HG03135 (cell line): ENCODE data around the gene HM13.
A peak's percentile ranks its signal among the peaks of the same experiment; 100 is the strongest.
"Not testable (repeated sequence)": the region's sequence is repeated elsewhere in the genome, so short reads cannot be mapped to it uniquely, and the experiment has no call there.

Experiments used
- ATAC-seq: cut with Tn5 transposase; IDR thresholded peaks from one replicate; pipeline ENCODE4 v1.9.1; 2021; ENCODE audit warnings: mild to moderate bottlenecking, moderate library complexity; ENCODE audit not compliant: unreplicated experiment

Gene HM13, protein sequence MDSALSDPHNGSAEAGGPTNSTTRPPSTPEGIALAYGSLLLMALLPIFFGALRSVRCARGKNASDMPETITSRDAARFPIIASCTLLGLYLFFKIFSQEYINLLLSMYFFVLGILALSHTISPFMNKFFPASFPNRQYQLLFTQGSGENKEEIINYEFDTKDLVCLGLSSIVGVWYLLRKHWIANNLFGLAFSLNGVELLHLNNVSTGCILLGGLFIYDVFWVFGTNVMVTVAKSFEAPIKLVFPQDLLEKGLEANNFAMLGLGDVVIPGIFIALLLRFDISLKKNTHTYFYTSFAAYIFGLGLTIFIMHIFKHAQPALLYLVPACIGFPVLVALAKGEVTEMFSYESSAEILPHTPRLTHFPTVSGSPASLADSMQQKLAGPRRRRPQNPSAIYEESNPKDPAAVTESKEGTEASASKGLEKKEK

DNA sequence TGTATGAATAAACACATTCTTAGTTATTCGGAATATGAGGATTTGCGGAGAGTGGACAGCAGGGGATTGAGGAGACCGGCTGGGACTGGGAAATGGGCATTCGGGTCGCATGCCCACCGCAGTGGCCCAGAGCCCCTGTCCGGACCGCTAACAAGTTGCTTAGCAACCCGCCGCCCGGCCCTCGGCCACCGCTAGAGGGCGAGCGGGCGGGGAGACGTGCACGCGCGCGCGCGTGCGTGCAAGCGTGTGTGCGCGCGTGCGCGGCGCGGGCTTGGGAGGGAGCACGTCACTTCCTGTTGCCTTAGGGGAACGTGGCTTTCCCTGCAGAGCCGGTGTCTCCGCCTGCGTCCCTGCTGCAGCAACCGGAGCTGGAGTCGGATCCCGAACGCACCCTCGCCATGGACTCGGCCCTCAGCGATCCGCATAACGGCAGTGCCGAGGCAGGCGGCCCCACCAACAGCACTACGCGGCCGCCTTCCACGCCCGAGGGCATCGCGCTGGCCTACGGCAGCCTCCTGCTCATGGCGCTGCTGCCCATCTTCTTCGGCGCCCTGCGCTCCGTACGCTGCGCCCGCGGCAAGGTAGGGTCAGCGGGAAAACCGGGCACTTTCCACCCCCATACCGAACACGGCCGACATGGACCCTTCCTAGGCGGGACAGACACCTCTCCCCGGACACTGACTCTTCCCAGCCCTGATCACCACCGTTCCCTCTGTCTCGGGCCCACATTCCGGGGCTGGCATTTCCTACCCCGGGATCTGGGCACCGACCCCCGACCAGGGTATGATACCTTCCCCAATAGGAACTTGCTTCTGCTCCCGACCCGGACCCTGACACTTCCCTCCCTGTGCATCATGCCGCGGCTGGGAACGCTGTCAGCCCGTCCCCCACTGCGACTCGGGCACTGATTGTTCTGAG, at the start of gene HM13:
Gene HM13 (plus strand): TSS at position 289 of the 918 bp plus-strand sequence. CDS start 110 bp downstream, at position 399.
- ATAC-seq: peak; percentile 85

DNA sequence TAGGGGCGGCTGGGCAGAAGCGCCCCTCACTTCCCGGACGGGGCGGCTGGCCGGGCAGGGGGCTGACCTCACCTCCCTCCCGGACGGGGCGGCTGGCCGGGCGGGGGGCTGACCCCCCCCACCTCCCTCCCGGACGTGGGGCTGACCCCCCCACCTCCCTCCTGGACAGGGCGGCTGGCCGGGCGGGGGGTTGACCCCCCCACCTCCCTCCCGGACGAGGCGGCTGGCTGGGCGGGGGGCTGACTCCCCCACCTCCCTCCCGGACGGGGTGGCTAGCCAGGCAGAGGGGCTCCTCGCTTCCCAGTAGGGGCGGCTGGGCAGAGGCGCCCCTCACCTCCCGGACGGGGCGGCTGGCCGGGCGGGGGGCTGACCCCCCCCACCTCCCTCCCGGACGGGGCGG, 43.3 kb upstream of the HM13 start:
- ATAC-seq: not testable (repeated sequence)

DNA sequence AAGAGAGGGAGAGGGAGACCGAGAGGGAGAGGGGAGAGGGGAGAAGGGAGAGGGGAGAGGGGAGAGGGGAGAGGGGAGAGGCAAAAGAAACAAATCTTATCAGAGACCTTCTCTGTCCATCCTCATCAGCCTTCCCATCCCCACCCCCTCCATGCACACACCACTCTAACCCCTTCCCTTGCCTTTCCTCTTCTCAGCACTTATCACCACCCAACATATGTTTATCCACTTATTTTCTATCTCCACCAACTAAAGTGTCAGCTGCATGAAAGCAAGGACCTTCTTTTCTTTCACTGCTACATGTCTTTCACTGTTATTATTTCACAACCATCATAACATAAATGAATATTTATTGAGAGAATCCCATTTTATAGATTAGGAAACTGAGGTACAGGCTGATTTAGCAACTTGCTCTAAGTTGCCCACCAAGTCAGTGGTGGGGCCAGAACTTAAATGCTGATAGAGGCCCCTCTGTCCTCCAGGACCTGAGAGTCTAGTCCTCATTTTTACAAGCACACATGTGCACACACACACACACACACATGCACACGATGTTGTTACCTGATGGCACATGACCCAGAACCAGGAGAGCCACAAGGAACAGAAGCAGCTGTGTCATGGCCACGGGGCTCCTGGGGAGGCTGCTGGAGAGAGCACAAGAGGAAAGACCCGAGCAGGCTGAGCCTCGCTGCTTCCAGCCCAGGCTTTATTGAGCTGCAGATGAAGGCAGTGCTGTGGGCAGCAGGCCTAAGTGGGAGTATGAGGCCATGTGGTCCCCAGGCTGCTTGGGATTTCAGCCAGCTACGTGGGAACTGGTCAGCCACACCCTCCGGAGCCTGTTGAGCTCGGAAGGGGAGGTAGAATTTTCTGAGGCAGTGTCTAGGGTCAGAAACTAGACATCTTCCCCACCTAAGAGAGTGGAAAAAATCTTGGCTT, 41.6 kb upstream of the HM13 start:
- ATAC-seq: no peak

DNA sequence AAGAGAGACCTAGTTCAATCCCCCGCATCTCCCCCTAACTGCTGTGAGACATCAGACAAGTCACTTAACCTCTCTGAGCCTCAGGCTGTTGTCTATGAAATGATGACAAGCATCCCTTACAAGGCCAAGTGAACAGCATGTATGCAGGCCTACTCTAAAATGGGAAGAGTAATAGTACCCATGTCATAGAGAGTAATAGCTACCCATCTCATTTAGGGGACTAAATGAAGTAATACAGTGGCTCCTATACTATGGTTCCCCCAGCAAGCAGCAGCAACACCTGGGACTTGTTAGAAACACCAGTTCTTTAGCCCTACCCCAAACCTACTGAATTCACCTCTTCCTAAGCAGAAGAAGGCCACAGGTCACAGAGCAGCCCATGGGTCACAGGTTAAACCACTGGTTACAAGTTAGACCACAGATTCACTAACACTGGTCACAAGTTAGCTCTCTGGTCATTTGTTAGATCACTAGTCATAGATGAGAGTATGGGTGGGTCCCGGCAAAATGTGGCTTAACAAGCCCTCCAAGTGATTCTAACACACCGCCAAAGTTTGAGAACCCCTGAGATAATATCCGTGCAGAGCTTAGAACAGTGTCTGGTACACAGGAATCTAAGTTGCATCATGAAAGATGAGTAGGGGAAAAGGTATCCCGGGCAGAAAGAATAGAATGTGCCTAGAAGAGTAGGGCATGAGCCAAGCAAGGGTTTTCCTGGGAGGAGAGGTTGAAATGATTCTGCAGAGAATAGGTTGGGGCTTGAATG, 40.7 kb upstream of the HM13 start:
- no peak for ATAC-seq

DNA sequence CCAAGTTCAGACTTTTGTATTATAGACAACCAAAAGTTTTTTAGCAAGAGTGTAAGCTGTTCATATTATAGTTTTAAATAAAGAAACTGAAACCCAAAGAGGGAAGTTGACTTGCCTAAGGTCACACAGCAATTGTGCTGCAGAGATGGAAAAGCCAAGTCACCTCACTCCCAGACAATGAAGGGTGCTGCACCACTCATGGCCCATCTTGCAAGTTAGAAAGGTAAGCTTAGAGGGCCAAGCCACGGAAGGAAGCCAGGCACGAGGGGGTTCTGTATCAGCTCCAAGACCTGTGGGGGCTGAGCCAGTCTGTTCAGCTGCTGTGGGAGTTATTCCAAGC, 40.2 kb upstream of the HM13 start:
- ATAC-seq: no peak

DNA sequence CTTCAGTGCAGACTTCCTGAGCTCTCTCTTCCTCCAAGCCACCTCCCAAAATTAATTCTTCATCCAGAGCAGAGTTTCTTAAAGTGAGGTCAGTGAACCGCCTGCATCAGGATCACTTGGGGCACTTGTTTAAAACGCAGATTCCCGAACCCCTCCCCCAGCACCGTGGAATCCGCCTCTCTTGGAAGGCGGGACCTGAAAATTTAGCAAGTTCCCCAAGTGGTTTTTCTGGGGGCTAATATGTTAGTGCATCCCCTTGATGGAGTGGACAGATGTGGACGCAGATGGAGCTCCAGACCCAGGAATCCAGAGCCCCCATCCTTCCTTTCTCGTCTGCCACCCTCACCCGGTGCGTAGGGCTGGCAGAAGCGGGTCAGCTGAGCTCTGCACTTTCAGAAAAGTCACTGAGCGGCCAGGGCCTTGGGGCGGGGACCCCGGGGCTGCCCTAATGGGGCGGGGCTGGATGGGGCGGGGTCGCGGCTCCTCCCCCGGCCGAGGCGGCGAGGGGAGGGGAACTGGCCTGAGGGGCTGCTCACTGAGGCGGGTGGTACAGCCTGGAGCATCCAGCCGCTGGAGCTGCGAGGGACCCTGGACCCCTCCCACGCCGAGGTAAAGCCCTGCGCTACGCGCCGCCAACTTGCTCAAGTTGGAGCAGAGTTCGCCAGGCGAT, 39.3 kb upstream of the HM13 start, which contains the start of the genes DEFB124 and REM1:
Gene DEFB124 (minus strand): TSS at position 370 of the 670 bp plus-strand sequence. CDS start 2,114 bp downstream, outside the sequence.
Gene REM1 (plus strand): TSS at position 531 of the 670 bp plus-strand sequence. CDS start 1,158 bp downstream, outside the sequence.
- no peak for ATAC-seq

DNA sequence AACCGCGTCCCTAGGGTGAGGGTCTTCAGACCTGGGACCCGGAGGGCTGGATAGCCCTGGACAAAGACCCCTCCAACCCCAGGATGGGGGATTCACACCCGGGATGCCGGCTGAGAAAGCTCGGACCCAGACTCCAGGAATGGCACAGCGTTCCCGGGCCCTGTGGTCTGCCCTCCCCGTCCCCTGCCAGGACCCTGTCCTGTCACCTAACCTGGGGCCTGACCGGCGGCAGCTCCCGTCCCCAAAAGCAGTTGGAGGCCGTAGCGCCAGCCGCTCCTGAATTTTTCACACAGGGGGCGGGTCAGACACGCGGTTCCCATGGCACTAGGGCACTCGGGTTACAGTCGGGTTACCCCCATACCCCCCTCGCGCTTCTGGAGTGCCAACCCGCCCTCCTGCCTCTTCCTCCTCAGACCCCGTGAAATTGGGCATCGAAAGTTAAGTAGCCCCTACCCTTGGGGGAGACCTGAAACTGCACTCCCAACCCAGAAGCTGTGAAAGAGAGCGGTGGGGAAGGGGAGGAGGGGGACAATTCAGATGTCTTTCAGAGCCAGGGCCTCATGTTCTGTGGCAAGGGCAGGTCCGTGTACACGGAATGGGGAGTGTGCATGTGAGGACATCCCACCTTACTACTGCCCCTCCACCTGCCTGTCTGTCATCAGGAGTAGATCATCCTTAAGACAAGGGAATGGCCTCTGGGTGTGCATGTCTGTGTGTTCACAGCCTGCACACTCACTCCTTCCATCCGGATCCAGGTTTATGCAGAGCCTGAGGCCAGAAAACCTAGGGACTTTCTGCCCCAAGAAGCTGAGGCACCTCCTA, 38.6 kb upstream of the HM13 start:
- ATAC-seq: no peak

DNA sequence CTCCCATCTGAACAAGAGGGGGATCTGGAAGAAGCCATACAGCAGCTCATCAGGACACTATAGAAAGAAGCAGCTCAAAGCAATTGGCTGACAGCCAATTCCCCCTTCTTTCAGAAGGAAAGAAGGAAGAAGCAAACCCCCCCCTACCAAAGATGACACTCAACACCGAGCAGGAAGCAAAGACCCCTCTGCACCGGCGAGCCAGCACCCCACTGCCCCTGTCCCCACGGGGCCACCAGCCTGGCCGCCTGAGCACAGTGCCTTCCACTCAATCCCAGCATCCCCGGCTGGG, 38.0 kb upstream of the HM13 start:
- no peak for ATAC-seq

DNA sequence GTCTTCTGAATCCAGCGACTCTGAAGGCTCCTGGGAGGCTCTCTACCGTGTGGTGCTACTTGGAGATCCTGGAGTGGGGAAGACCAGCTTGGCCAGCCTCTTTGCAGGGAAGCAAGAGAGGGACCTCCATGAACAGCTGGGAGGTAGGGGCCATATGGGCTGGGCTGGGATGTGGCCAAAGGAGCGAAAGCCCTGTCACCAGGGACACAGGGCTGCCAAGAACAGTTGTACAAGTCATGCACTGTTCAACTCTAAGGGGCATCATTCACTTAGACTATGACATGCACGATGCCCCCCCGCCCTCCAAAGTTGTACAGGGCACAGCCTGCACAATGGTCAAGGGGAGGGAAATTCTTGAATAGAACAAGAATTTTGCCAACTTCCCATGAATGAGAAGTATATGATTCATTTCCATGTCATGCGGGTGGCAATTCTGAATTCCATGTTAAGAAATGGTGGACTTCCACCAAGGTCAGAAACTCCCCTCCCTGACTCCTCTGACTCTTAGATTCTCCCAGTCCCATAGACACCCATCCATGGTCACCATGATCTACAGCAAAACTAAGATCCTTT, 37.5 kb upstream of the HM13 start:
- ATAC-seq: no peak

DNA sequence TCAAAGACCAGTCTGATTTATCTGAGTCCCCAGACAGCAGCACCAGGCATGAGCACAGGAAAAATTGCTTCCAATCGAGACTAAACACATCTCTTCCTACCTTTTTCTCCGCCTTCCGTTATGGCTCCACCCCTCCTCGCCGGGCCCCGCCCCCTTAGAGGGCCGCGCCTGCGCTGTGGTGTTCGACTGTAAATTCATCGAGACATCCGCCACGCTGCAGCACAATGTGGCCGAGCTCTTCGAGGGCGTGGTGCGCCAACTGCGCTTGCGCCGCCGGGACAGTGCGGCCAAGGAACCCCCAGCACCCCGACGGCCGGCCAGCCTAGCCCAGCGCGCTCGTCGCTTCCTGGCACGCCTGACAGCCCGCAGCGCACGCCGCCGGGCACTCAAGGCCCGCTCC, 30.2 kb upstream of the HM13 start:
- ATAC-seq: no peak

DNA sequence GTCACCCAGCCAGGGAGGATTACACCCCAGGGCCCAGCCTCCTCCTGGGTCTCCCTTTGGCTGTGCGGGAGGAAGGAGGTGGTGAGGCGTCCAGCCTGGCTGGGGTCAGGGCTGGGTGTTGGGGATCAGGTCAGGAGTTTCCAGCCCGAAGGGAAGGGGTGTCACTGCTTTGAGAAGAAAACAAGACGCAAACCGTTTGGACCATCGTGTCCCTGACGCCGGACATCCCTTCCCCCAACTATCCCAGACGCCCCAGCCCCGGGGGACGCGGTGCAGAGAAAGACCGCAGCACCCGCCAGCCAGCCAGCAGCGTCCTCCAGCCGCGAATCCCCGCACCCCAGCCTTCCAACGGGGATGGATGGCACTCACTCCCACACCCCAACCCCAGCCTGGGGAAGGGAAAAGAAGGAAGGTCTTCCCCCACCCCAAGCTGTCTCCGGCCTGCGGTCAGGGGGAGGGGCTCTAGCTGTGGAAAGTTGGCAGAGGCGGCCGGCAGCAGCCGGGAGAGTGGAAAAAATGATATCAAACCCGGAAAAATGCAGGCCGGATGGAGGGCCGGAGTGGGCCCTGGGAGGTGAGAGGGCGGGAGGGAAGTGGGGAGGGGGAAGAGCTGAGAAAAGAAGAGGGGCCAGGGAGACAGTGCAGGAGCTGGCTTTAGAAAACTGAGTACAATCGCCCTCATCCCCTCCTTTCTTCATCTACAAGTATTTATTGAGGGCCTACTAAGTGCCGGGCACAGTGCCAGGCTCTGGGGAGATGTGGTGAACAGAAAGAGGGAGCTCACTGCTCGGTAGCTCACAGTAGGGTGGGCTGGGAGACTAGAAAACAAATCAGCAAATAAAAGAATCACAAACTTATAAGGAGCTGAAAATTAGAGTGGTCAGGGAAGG, 28.5 kb upstream of the HM13 start:
- ATAC-seq: no peak

DNA sequence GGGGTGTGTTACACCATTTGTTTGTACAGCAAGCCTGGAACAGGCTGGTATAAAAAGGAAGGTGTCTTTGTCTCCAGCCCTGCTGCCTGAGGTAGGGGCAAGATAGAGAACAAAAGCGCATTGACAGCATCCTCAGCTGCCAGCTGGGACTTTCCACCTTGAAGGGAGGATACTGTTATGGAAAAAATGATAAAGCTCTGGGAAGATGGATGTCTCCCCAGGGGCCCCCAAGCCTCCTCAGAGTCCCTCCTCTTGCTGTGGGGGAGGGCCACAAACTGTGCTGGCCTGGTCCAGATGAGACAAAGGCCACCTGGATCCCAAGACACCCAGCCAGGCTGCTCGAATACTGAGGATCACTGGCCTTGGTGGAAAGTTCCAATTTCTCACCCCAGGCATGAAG, 26.1 kb upstream of the HM13 start:
- no peak for ATAC-seq

DNA sequence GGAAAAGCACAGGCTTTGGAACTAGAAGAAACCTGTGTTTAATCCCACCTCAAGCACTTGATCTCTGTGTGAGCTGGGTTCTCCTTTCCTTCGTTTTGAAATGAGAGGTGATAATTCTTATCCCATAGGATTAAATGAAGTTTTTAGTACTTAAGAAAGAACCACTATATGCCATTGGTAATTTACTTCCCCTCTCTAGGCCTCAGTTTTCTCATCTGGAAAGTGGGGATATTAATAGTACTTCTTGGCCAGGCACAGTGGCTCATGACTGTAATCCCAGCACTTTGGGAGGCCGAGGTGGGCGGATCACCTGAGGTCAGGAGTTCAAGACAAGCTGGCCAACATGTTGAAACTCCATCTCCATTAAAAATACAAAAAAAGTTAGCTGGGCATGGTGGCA, 25.1 kb upstream of the HM13 start:
- ATAC-seq: no peak

DNA sequence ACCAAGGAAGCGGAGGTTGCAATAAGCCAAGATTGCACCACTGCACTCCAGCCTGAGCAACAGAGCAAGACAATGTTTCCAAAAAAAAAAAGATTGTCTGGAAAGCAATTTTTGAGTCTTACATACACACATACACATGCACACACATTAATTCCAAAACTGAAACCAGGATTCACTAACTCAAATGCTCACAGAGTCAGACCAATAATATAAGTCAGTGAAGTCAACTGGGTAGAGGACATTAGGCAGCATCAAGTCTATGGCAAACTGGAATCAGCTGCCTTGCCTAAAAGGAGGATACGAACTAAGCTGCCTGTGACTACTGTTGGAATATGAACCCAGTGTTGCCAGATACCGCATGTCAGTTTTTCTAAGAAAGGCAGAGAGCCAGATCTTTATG, 23.5 kb upstream of the HM13 start:
- ATAC-seq: no peak

DNA sequence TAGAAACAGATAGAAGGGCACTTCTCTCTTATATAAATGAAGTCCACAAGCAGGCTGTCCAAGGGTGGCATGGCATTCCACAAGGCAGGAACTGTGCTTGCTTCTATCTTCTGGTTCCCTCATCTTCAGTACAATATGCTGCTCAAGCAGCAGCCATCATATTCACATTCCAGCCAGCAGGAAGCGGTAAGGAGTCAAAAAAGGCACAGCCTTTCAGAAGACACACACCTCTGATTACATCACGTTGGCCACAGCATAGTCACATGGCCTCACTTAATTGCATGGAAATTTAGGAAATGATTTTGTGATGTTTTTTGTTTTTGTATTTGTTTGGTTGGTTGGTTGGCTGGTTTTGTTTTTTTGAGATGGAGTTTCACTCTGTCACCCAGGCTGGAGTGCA, 20.1 kb upstream of the HM13 start:
- ATAC-seq: no peak

DNA sequence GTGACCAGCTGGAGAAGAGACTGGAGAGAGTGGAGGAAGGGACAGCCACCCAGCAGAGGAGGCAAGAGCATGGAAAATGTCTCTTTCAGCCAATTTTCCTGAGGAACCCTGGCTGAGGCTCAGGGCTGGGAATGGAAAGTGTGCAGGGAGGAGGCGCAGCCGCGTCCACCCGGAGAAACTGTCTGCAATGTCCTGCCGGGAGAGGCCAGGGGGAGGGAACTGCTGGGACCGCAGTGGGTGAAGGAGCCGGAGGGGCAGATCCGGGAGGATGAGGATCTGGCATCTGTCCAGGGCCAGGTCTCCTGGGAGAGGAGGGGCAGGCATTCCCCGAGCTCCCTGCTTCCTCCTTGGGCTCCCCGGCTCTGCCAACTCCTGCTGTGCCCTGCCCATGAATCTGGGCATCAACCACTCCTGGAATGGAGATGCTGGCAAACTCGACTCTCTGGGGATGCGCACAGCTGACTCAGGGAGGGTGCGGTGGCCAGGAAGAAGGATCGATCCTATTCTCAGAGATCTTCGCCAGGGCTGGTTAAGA, 17.4 kb upstream of the HM13 start:
- no peak for ATAC-seq
